ENCODE measurements around the gene UFD1. TPM values are rescaled to one million over a fixed set of nuclear protein-coding genes. Genes with fewer than 3 reads are reported as not detected.

Gene UFD1
- total and polyA plus RNA-seq, 2 of the 13 experiments (the other 11 are each of a cell fraction or from before 2014, with no cell fraction given), result 47.9 to 51.1 TPM

- TF ChIP-seq ZGPAT (CRISPR knock-in tag; IDR thresholded peaks at IDR 0.05) (peak; percentile 53; the same call in 1 of the 2 replicates), ZNF333 (CRISPR knock-in tag; IDR thresholded peaks at IDR 0.05; ENCODE audit: borderline replicate concordance) (no peak), NFIC (IDR thresholded peaks at IDR 0.05; ENCODE audit: low read length) (no peak), SPEN (CRISPR knock-in tag; IDR thresholded peaks at IDR 0.05; ENCODE audit: low read depth) (no peak; the same call in 1 of the 2 replicates), STAG1 (CRISPR knock-in tag; IDR thresholded peaks at IDR 0.05) (no peak), ZSCAN31 (CRISPR knock-in tag; IDR thresholded peaks at IDR 0.05; ENCODE audit: low read depth) (peak; percentile 58), GMEB1 (CRISPR knock-in tag; IDR thresholded peaks at IDR 0.05; ENCODE audit: borderline replicate concordance) (peak; percentile 85; the same call in 1 of the 2 replicates), ZBTB39 (CRISPR knock-in tag; IDR thresholded peaks at IDR 0.05) (no peak), ZFYVE20 (CRISPR knock-in tag; IDR thresholded peaks at IDR 0.05; ENCODE audit: borderline replicate concordance, low read depth) (no peak), KAT8 (CRISPR knock-in tag; IDR thresholded peaks at IDR 0.05) (peak; percentile 73), ZNF335 (CRISPR knock-in tag; IDR thresholded peaks at IDR 0.05) (no peak; the same call in 1 of the 2 replicates), ZNF503 (CRISPR knock-in tag; IDR thresholded peaks at IDR 0.05) (no peak), HOMEZ (CRISPR knock-in tag; IDR thresholded peaks at IDR 0.05; ENCODE audit: low read depth) (no peak), ZSCAN22 (CRISPR knock-in tag; IDR thresholded peaks at IDR 0.05) (no peak)
- TF ChIP-seq, protein P1, sequence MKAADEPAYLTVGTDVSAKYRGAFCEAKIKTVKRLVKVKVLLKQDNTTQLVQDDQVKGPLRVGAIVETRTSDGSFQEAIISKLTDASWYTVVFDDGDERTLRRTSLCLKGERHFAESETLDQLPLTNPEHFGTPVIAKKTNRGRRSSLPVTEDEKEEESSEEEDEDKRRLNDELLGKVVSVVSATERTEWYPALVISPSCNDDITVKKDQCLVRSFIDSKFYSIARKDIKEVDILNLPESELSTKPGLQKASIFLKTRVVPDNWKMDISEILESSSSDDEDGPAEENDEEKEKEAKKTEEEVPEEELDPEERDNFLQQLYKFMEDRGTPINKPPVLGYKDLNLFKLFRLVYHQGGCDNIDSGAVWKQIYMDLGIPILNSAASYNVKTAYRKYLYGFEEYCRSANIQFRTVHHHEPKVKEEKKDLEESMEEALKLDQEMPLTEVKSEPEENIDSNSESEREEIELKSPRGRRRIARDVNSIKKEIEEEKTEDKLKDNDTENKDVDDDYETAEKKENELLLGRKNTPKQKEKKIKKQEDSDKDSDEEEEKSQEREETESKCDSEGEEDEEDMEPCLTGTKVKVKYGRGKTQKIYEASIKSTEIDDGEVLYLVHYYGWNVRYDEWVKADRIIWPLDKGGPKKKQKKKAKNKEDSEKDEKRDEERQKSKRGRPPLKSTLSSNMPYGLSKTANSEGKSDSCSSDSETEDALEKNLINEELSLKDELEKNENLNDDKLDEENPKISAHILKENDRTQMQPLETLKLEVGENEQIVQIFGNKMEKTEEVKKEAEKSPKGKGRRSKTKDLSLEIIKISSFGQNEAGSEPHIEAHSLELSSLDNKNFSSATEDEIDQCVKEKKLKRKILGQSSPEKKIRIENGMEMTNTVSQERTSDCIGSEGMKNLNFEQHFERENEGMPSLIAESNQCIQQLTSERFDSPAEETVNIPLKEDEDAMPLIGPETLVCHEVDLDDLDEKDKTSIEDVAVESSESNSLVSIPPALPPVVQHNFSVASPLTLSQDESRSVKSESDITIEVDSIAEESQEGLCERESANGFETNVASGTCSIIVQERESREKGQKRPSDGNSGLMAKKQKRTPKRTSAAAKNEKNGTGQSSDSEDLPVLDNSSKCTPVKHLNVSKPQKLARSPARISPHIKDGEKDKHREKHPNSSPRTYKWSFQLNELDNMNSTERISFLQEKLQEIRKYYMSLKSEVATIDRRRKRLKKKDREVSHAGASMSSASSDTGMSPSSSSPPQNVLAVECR (CRISPR knock-in tag; IDR thresholded peaks at IDR 0.05; ENCODE audit: borderline replicate concordance), result peak; percentile 97
These were observed 571 bp upstream of the UFD1 start, which contains the start of gene CDC45 (continued) for GRCh38 chr22:19479355-19480172.

All from HepG2 (cell line).